Adrenal gland (tissue), 12 donors: ENCODE measurements around the gene NUDT3. TPM values are rescaled to one million over a fixed set of nuclear protein-coding genes. Genes with fewer than 3 reads are reported as not detected.
A peak's percentile ranks its signal among the peaks of the same experiment; 100 is the strongest.
"Not testable (repeated sequence)": the region's sequence is repeated elsewhere in the genome, so short reads cannot be mapped to it uniquely, and the experiment has no call there.

ENCODE experiments used
- DNase-seq, 7 donors: peaks; one replicate each; pipeline ENCODE4 v3.0.0-alpha.2; 2019 to 2020
- H3K27ac ChIP-seq, 5 donors: fragments of 200-600 bp; sonication (generic) in 4 of 5; 1 replicate in 3 of 5; 2 replicates in 2 of 5; pipeline versions ENCODE4 v1.5.1 to v1.8.0; 2016 to 2020; ENCODE audit warnings: mild to moderate bottlenecking in 1 of 5
- H3K27me3 ChIP-seq: fragments of 200-600 bp; 2 replicates; pipeline ENCODE4 v1.8.0; 2021
- H3K36me3 ChIP-seq, 2 donors: fragments of 200-600 bp; replicated peaks in 1 of 2; 1 replicate in 1 of 2; 2 replicates in 1 of 2; pipeline versions ENCODE4 v1.5.1 to v1.8.0; 2018 to 2022
- H3K4me1 ChIP-seq, 2 donors: fragments of 200-600 bp; replicated peaks in 1 of 2; 1 replicate in 1 of 2; 2 replicates in 1 of 2; pipeline versions ENCODE4 v1.5.1 to v1.8.0; 2018 to 2021
- H3K4me3 ChIP-seq, 4 donors: fragments of 200-600 bp; sonication (generic) in 3 of 4; one replicate each; pipeline ENCODE4 v1.5.1; 2016 to 2018
- H3K9me3 ChIP-seq, 3 donors: fragments of 200-600 bp; sonication (generic) in 1 of 3; replicated peaks in 1 of 3; 1 replicate in 2 of 3; 2 replicates in 1 of 3; pipeline versions ENCODE4 v1.5.1 to v1.8.0; 2016 to 2021
- CTCF ChIP-seq, 6 experiments: fragments of 450-650 bp in 4 of 6; fragments of 200-600 bp in 2 of 6; sonication (generic) in 1 of 6; IDR thresholded peaks; 1 replicate in 5 of 6; 2 replicates in 1 of 6; pipeline versions ENCODE4 v1.5.1 to v1.8.0; 2016 to 2021; ENCODE audit warnings: antibody characterized with exemption in 6 of 6, mild to moderate bottlenecking in 2 of 6, moderate library complexity in 1 of 6
- POLR2A ChIP-seq, 2 donors: fragments of 450-650 bp; IDR thresholded peaks; one replicate each; pipeline ENCODE4 v1.6.1; 2017; ENCODE audit warnings: antibody characterized with exemption in 2 of 2, mild to moderate bottlenecking in 2 of 2, moderate library complexity in 1 of 2
- WGBS, 4 donors: extraction: QIAGEN DNeasy Blood & Tissue Kit in 2 of 4; methylation state at CpG; one replicate each; pipeline versions ENCODE4 v1.1.5 to v1.1.7; 2013 to 2017; 5-methylcytosine and 5-hydroxymethylcytosine counted together
- intact Hi-C, 2 donors: fragments of 100-400 bp; cut with DNase I; formaldehyde crosslinking; loops; one replicate each; pipeline versions ENCODE4 v1.14.1 to v1.15.0; 2022 to 2023
- polyA plus RNA-seq, 3 donors: library from polyadenylated mRNA; stranded (reverse); fragments of 200-250 nt in 2 of 3; fragments of 350-450 nt in 1 of 3; fragmentation: Illumina TruSeq in 1 of 3; extraction: RNeasy Lipid Tissue Mini Kit (QIAGEN cat#74804) in 1 of 3; gene quantifications; one replicate each; pipeline ENCODE4 v1.2.3, GENCODE V29; 2013 to 2014
- total RNA-seq, 9 donors: library from RNA; depleted of rRNA in 4 of 9; stranded (reverse); fragments of >200 nt in 4 of 9; fragments of 120-200 nt in 1 of 9; fragmentation: NEBNext Ultra II Directional in 1 of 9; extraction: Animal tissue kit (Norgen Biotek cat#: 25700) in 1 of 9; gene quantifications; one replicate each; pipeline versions ENCODE4 v1.1.0 to v1.2.4, GENCODE V29; 2013 to 2023
- donor health status: healthy with polysubstance abuse.
- donor health status: Bipolar disorder and iron deficiency.
- donor health status: DM: yes; HTN: yes; CAD: no.
- donor health status: DM: no; HTN: no; CAD: no.
- donor health status: DM: no; HTN: no; CAD: no.
- donor health status: DM: yes; HTN: yes; CAD: no.

NUDT3 gene
- total and polyA plus RNA-seq, 12 donors = 18.2 to 56.3 (median 40.9) TPM

GRCh38 chr6:34358389-34358905, 34.0 kb downstream of the NUDT3 start:
- TF ChIP-seq CTCF (IDR thresholded peaks at IDR 0.05) (no peak), POLR2A (IDR thresholded peaks at IDR 0.05) (no peak)
- no peaks in the 10 kb centered on the region for H3K27me3 ChIP-seq
- no peaks in the 10 kb centered on the region for H3K9me3 ChIP-seq
- no peaks in the 10 kb centered on the region for H3K36me3 ChIP-seq
- H3K4me1 ChIP-seq = peaks cover 6 to 33% of the 10 kb centered on the region in 2 donors
- no peak overlapping the region for H3K4me3 ChIP-seq
- DNase-seq = peak; percentile 43 to 69 (median 52)
- no peak overlapping the region for H3K27ac ChIP-seq
- WGBS, 4 donors = 29 to 44% (median 37%) methylated on average over 3 of the region's 3 CpGs
- intact Hi-C loops = no loop called here

GRCh38 chr6:34357937-34358336, 34.5 kb downstream of the NUDT3 start:
- TF ChIP-seq POLR2A (IDR thresholded peaks at IDR 0.05) (no peak), CTCF (IDR thresholded peaks at IDR 0.05) (no peak)
- Histone ChIP-seq H3K4me3 (no peak overlapping the region), H3K27ac (no peak overlapping the region), H3K9me3 (no peaks in the 10 kb centered on the region), H3K27me3 (no peaks in the 10 kb centered on the region), H3K36me3 (no peaks in the 10 kb centered on the region), H3K4me1 (peaks cover 6 to 28% of the 10 kb centered on the region in 2 donors)
- intact Hi-C loops = no loop called here
- no peak for DNase-seq
- 50 to 63% (median 57%) methylated on average over 1 of the region's 1 CpG for WGBS, 4 donors

GRCh38 chr6:34355889-34356288, 36.6 kb downstream of the NUDT3 start:
- 66 to 88% (median 75%) methylated on average over 3 of the region's 3 CpGs for WGBS, 4 donors
- no peak for DNase-seq
- Histone ChIP-seq H3K4me3 (no peak overlapping the region), H3K36me3 (no peaks in the 10 kb centered on the region), H3K4me1 (peaks cover 6 to 39% of the 10 kb centered on the region in 2 donors), H3K9me3 (no peaks in the 10 kb centered on the region), H3K27ac (no peak overlapping the region), H3K27me3 (no peaks in the 10 kb centered on the region)
- intact Hi-C loops = no loop called here
- TF ChIP-seq POLR2A (IDR thresholded peaks at IDR 0.05) (no peak), CTCF (IDR thresholded peaks at IDR 0.05) (no peak)

- DNase-seq, H3K36me3 ChIP-seq, H3K27ac ChIP-seq, H3K9me3 ChIP-seq, H3K4me3 ChIP-seq, intact Hi-C loops, H3K27me3 ChIP-seq: not testable (repeated sequence)
- 95 to 100% (median 98%) methylated on average over 3 to 6 of the region's 6 CpGs for WGBS, 4 donors
- H3K4me1 ChIP-seq = peaks cover 14 to 39% of the 10 kb centered on the region in 2 donors
Measured at GRCh38 chr6:34354230-34354629, 38.2 kb downstream of the NUDT3 start.

GRCh38 chr6:34353530-34353929, 38.9 kb downstream of the NUDT3 start:
- DNase-seq, H3K4me3 ChIP-seq, H3K27ac ChIP-seq, H3K9me3 ChIP-seq, H3K36me3 ChIP-seq, intact Hi-C loops, H3K27me3 ChIP-seq: not testable (repeated sequence)
- 86 to 96% (median 87%) methylated on average over 6 to 7 of the region's 7 CpGs for WGBS, 4 donors
- H3K4me1 ChIP-seq = peaks cover 11 to 32% of the 10 kb centered on the region in 2 donors
